ENCODE measurements around the gene PRKCE. TPM values are rescaled to one million over a fixed set of nuclear protein-coding genes. Genes with fewer than 3 reads are reported as not detected.
A peak's percentile ranks its signal among the peaks of the same experiment; 100 is the strongest.

Gene PRKCE
- total and polyA plus RNA-seq, 4 donors, result 2.5 to 38.6 (median 5.8) TPM

DNA sequence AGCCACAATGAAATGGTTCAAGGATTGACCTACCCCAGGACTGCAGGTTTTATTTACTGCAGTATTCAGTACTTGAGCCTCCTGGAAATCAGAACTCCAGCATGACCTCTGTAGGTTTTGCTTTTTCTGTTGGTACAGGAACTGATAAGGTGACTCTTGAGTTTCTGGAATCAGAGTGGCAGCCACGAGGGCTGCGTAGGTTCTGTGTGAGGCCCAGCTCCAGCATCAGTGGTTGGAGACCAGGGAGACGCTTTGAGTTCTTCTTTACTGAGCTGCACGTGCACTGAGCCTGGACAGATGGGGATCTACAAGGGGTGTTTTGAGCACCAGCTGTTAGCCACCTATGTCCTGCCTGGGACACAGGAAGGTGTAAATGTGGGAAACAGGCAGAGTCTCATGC is 423.0 kb downstream of the PRKCE start:
- H3K9me3 ChIP-seq (ENCODE audit: control insufficient read depth in 4 of 4, low read length in 3 of 4), result no peaks in the 10 kb centered on the region
- no peaks in the 10 kb centered on the region for H3K36me3 ChIP-seq (ENCODE audit: control insufficient read depth in 4 of 4, insufficient read depth in 3 of 4, low read depth in 1 of 4, low read length in 3 of 4)
- WGBS, result 87% methylated on average over 4 of the region's 4 CpGs
- no peaks in the 10 kb centered on the region for H3K27me3 ChIP-seq (ENCODE audit: control insufficient read depth in 4 of 4, insufficient read depth in 4 of 4, low read length in 3 of 4)
- DNase-seq (ENCODE audit: low spot score), result no peak
- TF ChIP-seq GABPA (IDR thresholded peaks at IDR 0.05 in 1 of 2, conservative IDR thresholded peaks at IDR 0.05 in 1 of 2), result no peak
- TF ChIP-seq, protein P1, sequence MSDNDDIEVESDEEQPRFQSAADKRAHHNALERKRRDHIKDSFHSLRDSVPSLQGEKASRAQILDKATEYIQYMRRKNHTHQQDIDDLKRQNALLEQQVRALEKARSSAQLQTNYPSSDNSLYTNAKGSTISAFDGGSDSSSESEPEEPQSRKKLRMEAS (IDR thresholded peaks at IDR 0.05), result no peak
- TF ChIP-seq, protein P2, sequence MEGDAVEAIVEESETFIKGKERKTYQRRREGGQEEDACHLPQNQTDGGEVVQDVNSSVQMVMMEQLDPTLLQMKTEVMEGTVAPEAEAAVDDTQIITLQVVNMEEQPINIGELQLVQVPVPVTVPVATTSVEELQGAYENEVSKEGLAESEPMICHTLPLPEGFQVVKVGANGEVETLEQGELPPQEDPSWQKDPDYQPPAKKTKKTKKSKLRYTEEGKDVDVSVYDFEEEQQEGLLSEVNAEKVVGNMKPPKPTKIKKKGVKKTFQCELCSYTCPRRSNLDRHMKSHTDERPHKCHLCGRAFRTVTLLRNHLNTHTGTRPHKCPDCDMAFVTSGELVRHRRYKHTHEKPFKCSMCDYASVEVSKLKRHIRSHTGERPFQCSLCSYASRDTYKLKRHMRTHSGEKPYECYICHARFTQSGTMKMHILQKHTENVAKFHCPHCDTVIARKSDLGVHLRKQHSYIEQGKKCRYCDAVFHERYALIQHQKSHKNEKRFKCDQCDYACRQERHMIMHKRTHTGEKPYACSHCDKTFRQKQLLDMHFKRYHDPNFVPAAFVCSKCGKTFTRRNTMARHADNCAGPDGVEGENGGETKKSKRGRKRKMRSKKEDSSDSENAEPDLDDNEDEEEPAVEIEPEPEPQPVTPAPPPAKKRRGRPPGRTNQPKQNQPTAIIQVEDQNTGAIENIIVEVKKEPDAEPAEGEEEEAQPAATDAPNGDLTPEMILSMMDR (IDR thresholded peaks at IDR 0.05; ENCODE audit: low read depth, low read length, missing input control), result no peak
- no peak for TF ChIP-seq RXRA (IDR thresholded peaks at IDR 0.05)
- TF ChIP-seq, protein P3, sequence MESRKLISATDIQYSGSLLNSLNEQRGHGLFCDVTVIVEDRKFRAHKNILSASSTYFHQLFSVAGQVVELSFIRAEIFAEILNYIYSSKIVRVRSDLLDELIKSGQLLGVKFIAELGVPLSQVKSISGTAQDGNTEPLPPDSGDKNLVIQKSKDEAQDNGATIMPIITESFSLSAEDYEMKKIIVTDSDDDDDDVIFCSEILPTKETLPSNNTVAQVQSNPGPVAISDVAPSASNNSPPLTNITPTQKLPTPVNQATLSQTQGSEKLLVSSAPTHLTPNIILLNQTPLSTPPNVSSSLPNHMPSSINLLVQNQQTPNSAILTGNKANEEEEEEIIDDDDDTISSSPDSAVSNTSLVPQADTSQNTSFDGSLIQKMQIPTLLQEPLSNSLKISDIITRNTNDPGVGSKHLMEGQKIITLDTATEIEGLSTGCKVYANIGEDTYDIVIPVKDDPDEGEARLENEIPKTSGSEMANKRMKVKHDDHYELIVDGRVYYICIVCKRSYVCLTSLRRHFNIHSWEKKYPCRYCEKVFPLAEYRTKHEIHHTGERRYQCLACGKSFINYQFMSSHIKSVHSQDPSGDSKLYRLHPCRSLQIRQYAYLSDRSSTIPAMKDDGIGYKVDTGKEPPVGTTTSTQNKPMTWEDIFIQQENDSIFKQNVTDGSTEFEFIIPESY (IDR thresholded peaks at IDR 0.05), result no peak
- no peak for TF ChIP-seq FOXA1 (IDR thresholded peaks at IDR 0.05)
- TF ChIP-seq HNF4G (IDR thresholded peaks at IDR 0.05), result no peak
- TF ChIP-seq, protein P4, sequence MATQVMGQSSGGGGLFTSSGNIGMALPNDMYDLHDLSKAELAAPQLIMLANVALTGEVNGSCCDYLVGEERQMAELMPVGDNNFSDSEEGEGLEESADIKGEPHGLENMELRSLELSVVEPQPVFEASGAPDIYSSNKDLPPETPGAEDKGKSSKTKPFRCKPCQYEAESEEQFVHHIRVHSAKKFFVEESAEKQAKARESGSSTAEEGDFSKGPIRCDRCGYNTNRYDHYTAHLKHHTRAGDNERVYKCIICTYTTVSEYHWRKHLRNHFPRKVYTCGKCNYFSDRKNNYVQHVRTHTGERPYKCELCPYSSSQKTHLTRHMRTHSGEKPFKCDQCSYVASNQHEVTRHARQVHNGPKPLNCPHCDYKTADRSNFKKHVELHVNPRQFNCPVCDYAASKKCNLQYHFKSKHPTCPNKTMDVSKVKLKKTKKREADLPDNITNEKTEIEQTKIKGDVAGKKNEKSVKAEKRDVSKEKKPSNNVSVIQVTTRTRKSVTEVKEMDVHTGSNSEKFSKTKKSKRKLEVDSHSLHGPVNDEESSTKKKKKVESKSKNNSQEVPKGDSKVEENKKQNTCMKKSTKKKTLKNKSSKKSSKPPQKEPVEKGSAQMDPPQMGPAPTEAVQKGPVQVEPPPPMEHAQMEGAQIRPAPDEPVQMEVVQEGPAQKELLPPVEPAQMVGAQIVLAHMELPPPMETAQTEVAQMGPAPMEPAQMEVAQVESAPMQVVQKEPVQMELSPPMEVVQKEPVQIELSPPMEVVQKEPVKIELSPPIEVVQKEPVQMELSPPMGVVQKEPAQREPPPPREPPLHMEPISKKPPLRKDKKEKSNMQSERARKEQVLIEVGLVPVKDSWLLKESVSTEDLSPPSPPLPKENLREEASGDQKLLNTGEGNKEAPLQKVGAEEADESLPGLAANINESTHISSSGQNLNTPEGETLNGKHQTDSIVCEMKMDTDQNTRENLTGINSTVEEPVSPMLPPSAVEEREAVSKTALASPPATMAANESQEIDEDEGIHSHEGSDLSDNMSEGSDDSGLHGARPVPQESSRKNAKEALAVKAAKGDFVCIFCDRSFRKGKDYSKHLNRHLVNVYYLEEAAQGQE (IDR thresholded peaks at IDR 0.05), result no peak
- TF ChIP-seq NR2F2 (IDR thresholded peaks at IDR 0.05), result no peak
- no peak for TF ChIP-seq RAD21 (IDR thresholded peaks at IDR 0.05)
- TF ChIP-seq FOXA2 (IDR thresholded peaks at IDR 0.05), result no peak
- no peak for TF ChIP-seq JUND (IDR thresholded peaks at IDR 0.05)
- TF ChIP-seq, protein P5, sequence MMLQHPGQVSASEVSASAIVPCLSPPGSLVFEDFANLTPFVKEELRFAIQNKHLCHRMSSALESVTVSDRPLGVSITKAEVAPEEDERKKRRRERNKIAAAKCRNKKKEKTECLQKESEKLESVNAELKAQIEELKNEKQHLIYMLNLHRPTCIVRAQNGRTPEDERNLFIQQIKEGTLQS (IDR thresholded peaks at IDR 0.05), result no peak
- TF ChIP-seq TAF1 (conservative IDR thresholded peaks at IDR 0.05), result no peak
- no peak overlapping the region for H3K9ac ChIP-seq (ENCODE audit: low read depth in 1 of 2, low read length in 2 of 2)
- no peak overlapping the region for H3K4me3 ChIP-seq (ENCODE audit: low read depth in 1 of 3, low read length in 3 of 3)
- no peaks in the 10 kb centered on the region for H3K4me1 ChIP-seq (ENCODE audit: control insufficient read depth in 4 of 4, insufficient read depth in 4 of 4, low read length in 3 of 4)
- no peak overlapping the region for H3K27ac ChIP-seq (ENCODE audit: low read depth in 1 of 2, low read length in 2 of 2)

DNA sequence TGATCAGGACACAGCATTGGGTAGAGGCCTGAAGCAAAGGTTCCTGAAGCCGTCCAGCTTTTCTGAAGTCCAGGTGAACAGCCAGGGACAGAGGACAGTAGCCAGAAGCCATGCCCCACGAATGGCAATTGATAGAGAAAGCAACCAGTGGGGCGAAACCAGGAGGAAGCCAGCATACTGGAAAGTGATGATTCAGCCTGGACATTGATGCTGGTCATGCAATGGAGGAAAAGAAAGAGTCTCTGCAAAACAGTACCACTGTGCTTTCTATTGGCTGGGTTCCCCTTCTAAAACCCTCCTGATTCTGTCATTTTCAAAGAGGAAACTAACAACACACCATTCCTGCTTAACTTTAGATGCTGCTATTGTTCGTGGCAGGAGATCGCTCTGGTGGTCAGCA is 424.4 kb downstream of the PRKCE start:
- Histone ChIP-seq H3K27me3 (ENCODE audit: control insufficient read depth in 4 of 4, insufficient read depth in 4 of 4, low read length in 3 of 4) (no peaks in the 10 kb centered on the region), H3K4me1 (ENCODE audit: control insufficient read depth in 4 of 4, insufficient read depth in 4 of 4, low read length in 3 of 4) (no peaks in the 10 kb centered on the region), H3K36me3 (ENCODE audit: control insufficient read depth in 4 of 4, insufficient read depth in 3 of 4, low read depth in 1 of 4, low read length in 3 of 4) (no peaks in the 10 kb centered on the region), H3K27ac (ENCODE audit: low read depth in 1 of 2, low read length in 2 of 2) (peak overlapping the region; percentile 21 to 57), H3K9ac (ENCODE audit: low read depth in 1 of 2, low read length in 2 of 2) (no peak overlapping the region), H3K9me3 (ENCODE audit: control insufficient read depth in 4 of 4, low read length in 3 of 4) (no peaks in the 10 kb centered on the region), H3K4me3 (ENCODE audit: low read depth in 1 of 3, low read length in 3 of 3) (no peak overlapping the region)
- TF ChIP-seq YY1 (IDR thresholded peaks at IDR 0.05) (no peak), JUND (IDR thresholded peaks at IDR 0.05) (no peak), RAD21 (IDR thresholded peaks at IDR 0.05) (no peak), FOXA2 (IDR thresholded peaks at IDR 0.05) (no peak), TAF1 (conservative IDR thresholded peaks at IDR 0.05) (no peak)
- TF ChIP-seq, protein P5 (IDR thresholded peaks at IDR 0.05), result no peak
- no peak for DNase-seq (ENCODE audit: low spot score)
- 84% methylated on average over 5 of the region's 5 CpGs for WGBS

Measured in liver (tissue), 9 donors.